OCI-LY7 (cell line): ENCODE data around the gene LEMD1. TPM values are rescaled to one million over a fixed set of nuclear protein-coding genes. Genes with fewer than 3 reads are reported as not detected.

Experiments
- BruUV-seq: library from RNA; stranded (reverse); fragments of 400-500 nt; replicated peaks from 2 replicates; lab custom pipeline; 2021; lab: Mats Ljungman, UMichigan
- CTCF ChIA-PET: fragments of 300-600 bp; sonication (Branson Sonifier 250); formaldehyde crosslinking; loops from one replicate; lab custom pipeline; 2022; ENCODE audit warnings: antibody characterized with exemption; ENCODE audit not compliant: unreplicated experiment; lab: Charles Lee
- POLR2A ChIA-PET: fragments of 300-600 bp; sonication (Branson Sonifier 250); formaldehyde crosslinking; loops from one replicate; lab custom pipeline; 2022; ENCODE audit warnings: antibody characterized with exemption; lab: Charles Lee
- DNase-seq: peaks from one replicate; pipeline ENCODE4 v3.0.0-alpha.2; 2015; ENCODE audit warnings: low spot score
- H2AFZ ChIP-seq: fragments of 200-600 bp; sonication (generic), shearing (Covaris generic); 2 replicates; pipeline ENCODE4 v1.6.1; 2014; ENCODE audit warnings: mild to moderate bottlenecking, antibody characterized with exemption, low read length, moderate library complexity
- H3K27ac ChIP-seq: fragments of 200-600 bp; sonication (generic); 2 replicates; pipeline ENCODE4 v1.5.1; 2014; ENCODE audit warnings: mixed run types, low read depth, mild to moderate bottlenecking, moderate library complexity, low read length, inconsistent platforms; ENCODE audit not compliant: poor library complexity, severe bottlenecking
- H3K36me3 ChIP-seq: fragments of 200-600 bp; sonication (generic); 2 replicates; pipeline ENCODE4 v1.6.1; 2014; ENCODE audit warnings: mild to moderate bottlenecking, antibody characterized with exemption, low read length, moderate library complexity, mixed read lengths; ENCODE audit not compliant: insufficient read depth
- H3K4me1 ChIP-seq: fragments of 200-600 bp; sonication (generic); 2 replicates; pipeline ENCODE4 v1.5.1; 2014; ENCODE audit warnings: mild to moderate bottlenecking, low read length; ENCODE audit not compliant: insufficient read depth, poor library complexity, severe bottlenecking
- H3K4me2 ChIP-seq: fragments of 200-600 bp; sonication (generic); 2 replicates; pipeline ENCODE4 v1.6.1; 2014; ENCODE audit warnings: mild to moderate bottlenecking, low read length
- H3K4me3 ChIP-seq: fragments of 200-600 bp; sonication (generic); 2 replicates; pipeline ENCODE4 v1.5.1; 2014; ENCODE audit warnings: mild to moderate bottlenecking, low read depth, low read length; ENCODE audit not compliant: poor library complexity, severe bottlenecking
- H3K79me2 ChIP-seq: fragments of 200-600 bp; sonication (generic); 2 replicates; pipeline ENCODE4 v1.6.1; 2016; ENCODE audit warnings: low read depth, mild to moderate bottlenecking, low read length, moderate library complexity, mixed read lengths; ENCODE audit not compliant: insufficient read depth
- H3K9me2 ChIP-seq: fragments of 200-600 bp; sonication (generic); 2 replicates; pipeline ENCODE4 v1.6.1; 2016; ENCODE audit warnings: mild to moderate bottlenecking, low read length, mixed read lengths; ENCODE audit not compliant: insufficient read depth
- H3K9me3 ChIP-seq: fragments of 200-600 bp; sonication (generic); 2 replicates; pipeline ENCODE4 v1.6.1; 2014; ENCODE audit warnings: mild to moderate bottlenecking, mixed run types, low read length, mixed read lengths
- H4K20me1 ChIP-seq: fragments of 200-600 bp; sonication (generic); 2 replicates; pipeline ENCODE4 v1.6.1; 2014; ENCODE audit warnings: mild to moderate bottlenecking, antibody characterized with exemption, low read length, moderate library complexity, mixed read lengths; ENCODE audit not compliant: insufficient read depth
- EZH2phosphoT487 ChIP-seq: fragments of 200-600 bp; sonication (generic); IDR thresholded peaks from 2 replicates; pipeline ENCODE4 v1.6.1; 2018; ENCODE audit warnings: low read depth, borderline replicate concordance, mild to moderate bottlenecking, mixed run types, antibody characterized with exemption, low read length, moderate library complexity, mixed read lengths
- intact Hi-C: fragments of 100-400 bp; cut with micrococcal nuclease; formaldehyde crosslinking; loops from one replicate; pipeline ENCODE4 v1.10.0; 2022; ENCODE audit not compliant: unreplicated experiment
- total RNA-seq, 2 experiments: library from RNA; depleted of rRNA in 1 of 2; stranded (reverse); fragments of >200 nt in 1 of 2; shearing (Covaris generic) in 1 of 2; gene quantifications; 2 replicates each; pipeline ENCODE4 v1.2.3, GENCODE V29; 2014 to 2022
- TF ChIP-seq, protein P1 (sequence below): fragments of 200-600 bp; sonication (generic); conservative IDR thresholded peaks from 2 replicates; pipeline ENCODE4 v1.5.1; 2014; ENCODE audit warnings: mild to moderate bottlenecking, antibody characterized with exemption, low read length, moderate library complexity, mixed read lengths

The LEMD1 gene
- total RNA-seq, 2 experiments from 2014 or later = 0.44 to 0.63 TPM

DNA sequence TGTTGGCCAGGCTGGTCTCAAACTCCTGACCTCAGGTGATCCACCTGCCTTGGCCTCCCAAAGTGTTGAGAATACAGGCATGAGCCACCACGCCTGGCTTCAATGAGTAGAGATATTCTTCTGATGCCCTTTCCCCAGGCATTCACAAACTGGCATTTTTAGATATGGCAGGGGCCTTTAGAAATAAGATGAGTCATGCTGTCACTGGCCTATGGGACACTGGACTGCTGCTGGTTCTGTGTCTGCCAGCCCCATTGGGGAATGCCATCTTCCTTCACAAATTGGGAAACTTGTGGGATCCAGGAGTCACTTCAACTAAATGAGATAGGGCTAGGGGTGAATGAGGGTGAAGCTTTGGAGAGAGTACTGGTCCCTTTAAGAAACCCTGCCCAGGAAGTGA lies 81.2 kb downstream of the LEMD1 start:
- TF ChIP-seq, protein P1, sequence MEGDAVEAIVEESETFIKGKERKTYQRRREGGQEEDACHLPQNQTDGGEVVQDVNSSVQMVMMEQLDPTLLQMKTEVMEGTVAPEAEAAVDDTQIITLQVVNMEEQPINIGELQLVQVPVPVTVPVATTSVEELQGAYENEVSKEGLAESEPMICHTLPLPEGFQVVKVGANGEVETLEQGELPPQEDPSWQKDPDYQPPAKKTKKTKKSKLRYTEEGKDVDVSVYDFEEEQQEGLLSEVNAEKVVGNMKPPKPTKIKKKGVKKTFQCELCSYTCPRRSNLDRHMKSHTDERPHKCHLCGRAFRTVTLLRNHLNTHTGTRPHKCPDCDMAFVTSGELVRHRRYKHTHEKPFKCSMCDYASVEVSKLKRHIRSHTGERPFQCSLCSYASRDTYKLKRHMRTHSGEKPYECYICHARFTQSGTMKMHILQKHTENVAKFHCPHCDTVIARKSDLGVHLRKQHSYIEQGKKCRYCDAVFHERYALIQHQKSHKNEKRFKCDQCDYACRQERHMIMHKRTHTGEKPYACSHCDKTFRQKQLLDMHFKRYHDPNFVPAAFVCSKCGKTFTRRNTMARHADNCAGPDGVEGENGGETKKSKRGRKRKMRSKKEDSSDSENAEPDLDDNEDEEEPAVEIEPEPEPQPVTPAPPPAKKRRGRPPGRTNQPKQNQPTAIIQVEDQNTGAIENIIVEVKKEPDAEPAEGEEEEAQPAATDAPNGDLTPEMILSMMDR = no peak
- no peak for TF ChIP-seq EZH2phosphoT487
- intact Hi-C loops = no loop called here
- H3K36me3 ChIP-seq = no peaks in the 10 kb centered on the region
- POLR2A ChIA-PET = interaction anchor here (0.6 kb wide), 1 partner anchor 1591 kb away, joined by 3 read pairs; no protein-coding TSS in a partner anchor
- CTCF ChIA-PET = no interaction called here
- no peaks in the 10 kb centered on the region for H3K9me2 ChIP-seq
- H3K4me3 ChIP-seq = no peak overlapping the region
- BruUV-seq = no TSS peak
- DNase-seq = no peak
- no peak overlapping the region for H3K4me2 ChIP-seq
- no peaks in the 10 kb centered on the region for H4K20me1 ChIP-seq
- H2AFZ ChIP-seq = no peak overlapping the region
- H3K27ac ChIP-seq = no peak overlapping the region
- H3K9me3 ChIP-seq = no peaks in the 10 kb centered on the region
- H3K4me1 ChIP-seq = no peaks in the 10 kb centered on the region
- H3K79me2 ChIP-seq = no peaks in the 10 kb centered on the region

DNA sequence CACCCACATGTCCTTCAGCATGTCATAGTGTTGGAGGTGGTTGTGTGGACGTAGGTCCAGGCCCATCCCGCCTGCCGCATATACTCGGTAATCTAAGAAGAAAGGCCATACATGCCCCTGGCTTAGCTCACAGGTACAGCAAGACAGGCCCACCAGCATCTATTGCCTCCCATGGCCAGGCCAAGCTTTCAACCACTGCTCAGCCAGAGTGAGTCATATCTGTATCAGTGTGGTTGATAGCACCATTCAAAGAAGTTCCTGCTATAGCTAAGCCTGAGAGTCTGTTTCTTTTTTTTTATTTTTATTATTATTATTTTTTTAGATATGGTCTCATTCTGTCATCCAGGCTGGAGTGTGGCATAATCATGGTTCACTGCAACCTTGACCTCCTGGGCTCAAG lies 82.1 kb downstream of the LEMD1 start:
- Histone ChIP-seq H3K27ac (no peak overlapping the region), H3K4me2 (no peak overlapping the region), H3K79me2 (no peaks in the 10 kb centered on the region), H3K4me3 (no peak overlapping the region), H3K4me1 (no peaks in the 10 kb centered on the region), H3K9me2 (no peaks in the 10 kb centered on the region), H4K20me1 (no peaks in the 10 kb centered on the region), H3K9me3 (no peaks in the 10 kb centered on the region), H3K36me3 (no peaks in the 10 kb centered on the region), H2AFZ (no peak overlapping the region)
- ChIA-PET CTCF (no interaction called here), POLR2A (no interaction called here)
- DNase-seq = no peak
- intact Hi-C loops = loop anchor here (5.0 kb wide), 1 partner anchor 58 kb away; no protein-coding TSS in a partner anchor
- no TSS peak for BruUV-seq
- TF ChIP-seq, protein P1 = no peak
- no peak for TF ChIP-seq EZH2phosphoT487

DNA sequence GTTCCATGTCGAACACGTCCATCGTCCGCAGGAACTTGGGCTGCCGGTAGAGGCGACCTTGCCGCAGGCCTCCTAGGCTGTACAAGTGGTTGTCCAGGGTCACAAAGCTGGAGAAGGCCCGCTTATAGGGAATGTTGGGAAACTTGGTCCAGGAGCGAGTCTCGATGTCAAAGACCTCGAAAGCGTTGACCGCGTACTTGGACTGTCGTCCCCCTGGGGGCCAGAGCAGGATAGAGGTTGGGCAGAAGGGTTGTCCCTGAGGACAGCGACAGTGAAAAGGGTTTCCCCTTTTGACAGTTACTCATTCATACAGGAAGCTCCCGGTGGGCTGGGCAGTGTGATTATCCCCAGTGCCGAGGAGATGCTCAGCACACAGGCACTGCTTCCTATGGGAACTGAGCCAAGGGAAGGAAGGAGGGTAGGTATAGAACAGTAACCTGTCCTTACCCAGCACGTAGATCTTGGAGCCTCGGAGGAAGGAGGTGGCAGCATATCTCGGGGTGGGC lies 82.6 kb downstream of the LEMD1 start:
- Histone ChIP-seq H3K4me2 (no peak overlapping the region), H3K79me2 (no peaks in the 10 kb centered on the region), H2AFZ (no peak overlapping the region), H3K4me1 (no peaks in the 10 kb centered on the region), H3K9me2 (no peaks in the 10 kb centered on the region), H3K9me3 (no peaks in the 10 kb centered on the region), H4K20me1 (no peaks in the 10 kb centered on the region), H3K36me3 (no peaks in the 10 kb centered on the region), H3K4me3 (no peak overlapping the region), H3K27ac (no peak overlapping the region)
- intact Hi-C loops = loop anchor here (5.0 kb wide), 1 partner anchor 58 kb away; no protein-coding TSS in a partner anchor
- no peak for TF ChIP-seq EZH2phosphoT487
- TF ChIP-seq, protein P1 = no peak
- ChIA-PET POLR2A (no interaction called here), CTCF (interaction anchor here (0.9 kb wide), 1 partner anchor 10 kb away, joined by 3 read pairs; no protein-coding TSS in a partner anchor)
- no peak for DNase-seq
- no TSS peak for BruUV-seq
